HG02798 (cell line): ENCODE measurements around the gene CDCA7L.
"Not testable (repeated sequence)": the region's sequence is repeated elsewhere in the genome, so short reads cannot be mapped to it uniquely, and the experiment has no call there.

Source experiments
- ATAC-seq: cut with Tn5 transposase; IDR thresholded peaks from one replicate; pipeline ENCODE4 v1.9.1; 2021; ENCODE audit warnings: mild to moderate bottlenecking; ENCODE audit not compliant: unreplicated experiment, poor library complexity

The CDCA7L gene

GRCh38 chr7:21946222-21946709, 567 bp upstream of the CDCA7L start:
- ATAC-seq, result no peak

- no peak for ATAC-seq
Observed at GRCh38 chr7:21944616-21945453, 864 bp downstream of the CDCA7L start.

- no peak for ATAC-seq
Observed at GRCh38 chr7:21943436-21943835, 2.3 kb downstream of the CDCA7L start.

GRCh38 chr7:21942955-21943354, 2.7 kb downstream of the CDCA7L start:
- ATAC-seq, result no peak

- peak; percentile 12 for ATAC-seq
Observed at GRCh38 chr7:21941611-21942141, 4.0 kb downstream of the CDCA7L start.

- no peak for ATAC-seq
Observed at GRCh38 chr7:21939858-21940372, 5.8 kb downstream of the CDCA7L start.

- ATAC-seq, result peak; percentile 82
Observed at GRCh38 chr7:21939136-21939857, 6.4 kb downstream of the CDCA7L start.

- ATAC-seq, result no peak
Observed at GRCh38 chr7:21938463-21938862, 7.2 kb downstream of the CDCA7L start.

GRCh38 chr7:21934808-21935207, 10.9 kb downstream of the CDCA7L start:
- no peak for ATAC-seq

GRCh38 chr7:21933293-21933692, 12.4 kb downstream of the CDCA7L start:
- not testable (repeated sequence) for ATAC-seq

GRCh38 chr7:21927693-21928092, 18.0 kb downstream of the CDCA7L start:
- no peak for ATAC-seq

GRCh38 chr7:21926448-21926847, 19.3 kb downstream of the CDCA7L start:
- no peak for ATAC-seq

- no peak for ATAC-seq
Observed at GRCh38 chr7:21923658-21924057, 22.0 kb downstream of the CDCA7L start.

GRCh38 chr7:21922605-21923004, 23.1 kb downstream of the CDCA7L start:
- ATAC-seq, result no peak

- ATAC-seq, result no peak
Observed at GRCh38 chr7:21920936-21921335, 24.8 kb downstream of the CDCA7L start.

- ATAC-seq, result no peak
Observed at GRCh38 chr7:21918216-21918615, 27.5 kb downstream of the CDCA7L start.

GRCh38 chr7:21916629-21917028, 29.1 kb downstream of the CDCA7L start:
- no peak for ATAC-seq

GRCh38 chr7:21916176-21916575, 29.5 kb downstream of the CDCA7L start:
- no peak for ATAC-seq

- no peak for ATAC-seq
Observed at GRCh38 chr7:21915140-21915539, 30.6 kb downstream of the CDCA7L start.

- no peak for ATAC-seq
Observed at GRCh38 chr7:21914671-21915070, 31.0 kb downstream of the CDCA7L start.
